Stimulated activated memory B cell treated with anti-CD40 and anti-IgM and Interleukin-4, amounts not matched to agents 10 μg/mL and 1 μg/mL and 100 μg/mL, for 72 hours (primary cell): Measurements from ENCODE around the gene RAB30.

ENCODE experiments used
- ATAC-seq: fragments of 150-1000 bp; cut with Tn5 transposase; 2 replicates; pipeline ENCODE4 v1.10.0; 2021
- H3K27ac Mint-ChIP-seq: one replicate; pipeline ENCODE4 v1.8.0; 2022; ENCODE audit warnings: mild to moderate bottlenecking, mixed read lengths
- H3K27me3 Mint-ChIP-seq: one replicate; pipeline ENCODE4 v1.8.0; 2022; ENCODE audit warnings: mixed read lengths
- H3K36me3 Mint-ChIP-seq: one replicate; pipeline ENCODE4 v1.8.0; 2022; ENCODE audit warnings: mixed read lengths
- H3K4me1 Mint-ChIP-seq: one replicate; pipeline ENCODE4 v1.8.0; 2022; ENCODE audit warnings: mixed read lengths
- H3K4me3 Mint-ChIP-seq: one replicate; pipeline ENCODE4 v1.8.0; 2022; ENCODE audit warnings: mild to moderate bottlenecking, moderate library complexity, mixed read lengths
- H3K9me3 Mint-ChIP-seq: one replicate; pipeline ENCODE4 v1.8.0; 2022; ENCODE audit warnings: mixed read lengths

RAB30 gene

GRCh38 chr11:83079820-83080219 is 8.1 kb upstream of the RAB30 start:
- H3K4me1 Mint-ChIP-seq: peaks cover 20% of the 10 kb centered on the region
- H3K4me3 Mint-ChIP-seq: no peak overlapping the region
- no peaks in the 10 kb centered on the region for H3K9me3 Mint-ChIP-seq
- H3K27ac Mint-ChIP-seq: peak overlapping the region; percentile 21
- no peak for ATAC-seq
- H3K36me3 Mint-ChIP-seq: peaks cover 10% of the 10 kb centered on the region
- H3K27me3 Mint-ChIP-seq: no peaks in the 10 kb centered on the region

GRCh38 chr11:83078269-83078668 is 6.6 kb upstream of the RAB30 start:
- Mint-ChIP-seq H3K27me3 (no peaks in the 10 kb centered on the region), H3K36me3 (peaks cover 16% of the 10 kb centered on the region), H3K4me1 (peaks cover 33% of the 10 kb centered on the region), H3K9me3 (no peaks in the 10 kb centered on the region), H3K4me3 (no peak overlapping the region), H3K27ac (peak overlapping the region; percentile 21)
- ATAC-seq: no peak

GRCh38 chr11:83073884-83074283 is 2.2 kb upstream of the RAB30 start:
- H3K4me1 Mint-ChIP-seq: peaks cover 46% of the 10 kb centered on the region
- H3K36me3 Mint-ChIP-seq: peaks cover 24% of the 10 kb centered on the region
- no peak for ATAC-seq
- H3K27me3 Mint-ChIP-seq: no peaks in the 10 kb centered on the region
- no peaks in the 10 kb centered on the region for H3K9me3 Mint-ChIP-seq
- H3K27ac Mint-ChIP-seq: no peak overlapping the region
- H3K4me3 Mint-ChIP-seq: no peak overlapping the region

GRCh38 chr11:83073258-83073657 is 1.6 kb upstream of the RAB30 start:
- Mint-ChIP-seq H3K27ac (no peak overlapping the region), H3K9me3 (no peaks in the 10 kb centered on the region), H3K36me3 (peaks cover 26% of the 10 kb centered on the region), H3K4me3 (no peak overlapping the region), H3K4me1 (peaks cover 46% of the 10 kb centered on the region), H3K27me3 (no peaks in the 10 kb centered on the region)
- ATAC-seq: no peak

- Mint-ChIP-seq H3K36me3 (peaks cover 30% of the 10 kb centered on the region), H3K4me1 (peaks cover 50% of the 10 kb centered on the region), H3K9me3 (no peaks in the 10 kb centered on the region), H3K4me3 (no peak overlapping the region), H3K27me3 (no peaks in the 10 kb centered on the region), H3K27ac (no peak overlapping the region)
- ATAC-seq: no peak
Observed at GRCh38 chr11:83072350-83073242, 899 bp upstream of the RAB30 start.

DNA sequence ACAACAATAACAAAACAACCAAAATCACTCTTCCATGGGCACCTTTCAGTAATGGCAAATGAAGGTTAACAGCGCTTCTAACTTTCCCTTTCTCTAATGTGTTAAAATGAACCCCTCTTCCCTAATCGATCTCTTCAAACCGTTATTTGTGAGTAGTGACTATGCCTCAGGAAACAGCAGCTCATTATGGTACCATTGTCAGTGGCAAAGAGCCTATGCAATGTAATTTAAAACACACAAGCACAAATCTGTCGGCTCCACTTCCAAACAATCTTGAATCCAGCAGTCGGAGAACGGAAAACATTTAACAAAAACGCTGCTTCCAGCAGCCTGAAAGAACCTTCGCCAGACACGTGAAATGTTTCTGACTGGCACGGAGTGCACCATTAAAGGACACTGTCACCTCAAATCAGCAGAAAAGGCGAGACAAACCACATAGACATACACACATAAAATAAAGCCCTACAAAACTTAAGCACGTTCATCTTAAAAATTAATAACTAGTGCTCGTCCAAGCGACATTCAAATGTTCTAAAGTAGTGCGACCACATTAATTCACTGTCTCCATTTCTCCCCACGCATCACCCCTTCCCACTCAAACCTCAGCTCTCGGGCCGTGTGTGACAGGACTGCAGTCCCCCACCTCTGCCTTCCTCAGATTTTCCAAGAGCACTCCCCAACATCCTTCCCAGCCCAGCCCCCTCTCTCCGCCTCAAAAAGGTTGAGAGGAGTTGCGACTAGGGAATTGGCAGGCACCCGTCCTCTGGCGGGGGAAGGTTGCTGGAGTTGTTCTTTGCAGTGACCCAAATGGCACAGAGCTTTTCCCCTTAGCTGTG is 748 bp downstream of the RAB30 start:
- H3K9me3 Mint-ChIP-seq: no peaks in the 10 kb centered on the region
- no peak overlapping the region for H3K27ac Mint-ChIP-seq
- no peak overlapping the region for H3K4me3 Mint-ChIP-seq
- H3K4me1 Mint-ChIP-seq: peaks cover 61% of the 10 kb centered on the region
- ATAC-seq: no peak
- H3K27me3 Mint-ChIP-seq: no peaks in the 10 kb centered on the region
- peaks cover 37% of the 10 kb centered on the region for H3K36me3 Mint-ChIP-seq

GRCh38 chr11:83070044-83070701 is 1.5 kb downstream of the RAB30 start:
- Mint-ChIP-seq H3K27ac (no peak overlapping the region), H3K4me1 (peaks cover 64% of the 10 kb centered on the region)

GRCh38 chr11:83069441-83070043 is 2.2 kb downstream of the RAB30 start:
- H3K27ac Mint-ChIP-seq: no peak overlapping the region
- peaks cover 38% of the 10 kb centered on the region for H3K36me3 Mint-ChIP-seq
- no peaks in the 10 kb centered on the region for H3K27me3 Mint-ChIP-seq
- H3K9me3 Mint-ChIP-seq: peaks cover 6% of the 10 kb centered on the region
- H3K4me3 Mint-ChIP-seq: no peak overlapping the region
- H3K4me1 Mint-ChIP-seq: peaks cover 64% of the 10 kb centered on the region
- no peak for ATAC-seq

More at GRCh38 chr11:83070044-83070701, 1.5 kb downstream of the RAB30 start:
- Mint-ChIP-seq H3K9me3 (peaks cover under 1% of the 10 kb centered on the region), H3K36me3 (peaks cover 38% of the 10 kb centered on the region), H3K4me3 (no peak overlapping the region), H3K27me3 (no peaks in the 10 kb centered on the region)
- no peak for ATAC-seq

DNA sequence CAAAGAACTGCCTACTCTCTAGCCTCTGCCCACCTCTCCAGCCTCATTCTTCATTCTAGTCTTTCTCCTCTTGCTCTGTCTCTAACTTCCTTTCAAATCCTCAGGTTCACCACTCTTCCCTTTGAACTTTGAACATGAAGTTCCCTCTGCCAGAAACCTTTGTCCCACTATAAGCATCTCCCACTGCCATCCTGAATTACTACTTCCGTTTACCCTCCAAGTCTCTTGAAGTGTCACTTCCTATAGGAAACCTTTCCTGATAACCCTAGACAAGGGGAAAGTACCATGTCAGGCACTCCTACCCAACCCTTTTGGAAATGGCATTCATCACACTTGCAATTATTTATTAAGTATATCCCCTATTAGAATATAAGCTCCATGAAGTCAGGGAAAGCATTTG is 3.1 kb downstream of the RAB30 start:
- Mint-ChIP-seq H3K9me3 (peaks cover 6% of the 10 kb centered on the region), H3K4me3 (no peak overlapping the region), H3K36me3 (peaks cover 36% of the 10 kb centered on the region), H3K27ac (no peak overlapping the region), H3K27me3 (no peaks in the 10 kb centered on the region), H3K4me1 (peaks cover 67% of the 10 kb centered on the region)
- no peak for ATAC-seq

DNA sequence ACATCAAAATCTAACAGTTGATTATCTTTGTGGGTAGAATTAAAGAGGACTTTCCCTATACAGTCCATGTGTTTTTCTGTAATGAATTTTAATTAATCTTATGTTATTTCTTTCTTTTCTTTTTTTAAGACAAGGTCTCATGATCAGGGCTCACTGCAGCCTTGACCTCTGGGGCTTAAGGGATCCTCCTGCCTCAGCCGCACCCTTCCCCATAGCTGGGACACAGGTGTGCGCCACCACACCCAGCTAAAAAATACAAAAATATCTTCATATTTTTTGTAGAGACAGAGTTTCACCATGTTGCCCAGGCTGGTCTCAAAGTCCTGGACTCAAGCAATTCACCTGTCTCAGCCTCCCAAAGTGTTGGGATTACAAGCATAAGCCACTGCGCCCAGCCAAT is 7.7 kb downstream of the RAB30 start:
- Mint-ChIP-seq H3K36me3 (peaks cover 59% of the 10 kb centered on the region), H3K4me1 (peaks cover 75% of the 10 kb centered on the region), H3K4me3 (peak overlapping the region; percentile 80), H3K9me3 (peaks cover 12% of the 10 kb centered on the region), H3K27ac (no peak overlapping the region), H3K27me3 (no peaks in the 10 kb centered on the region)
- ATAC-seq: no peak

GRCh38 chr11:83063073-83063754 is 8.5 kb downstream of the RAB30 start:
- Mint-ChIP-seq H3K4me3 (peak overlapping the region; percentile 80), H3K27me3 (no peaks in the 10 kb centered on the region), H3K9me3 (peaks cover 12% of the 10 kb centered on the region), H3K4me1 (peaks cover 75% of the 10 kb centered on the region), H3K36me3 (peaks cover 55% of the 10 kb centered on the region), H3K27ac (no peak overlapping the region)
- ATAC-seq: peak; percentile 93

DNA sequence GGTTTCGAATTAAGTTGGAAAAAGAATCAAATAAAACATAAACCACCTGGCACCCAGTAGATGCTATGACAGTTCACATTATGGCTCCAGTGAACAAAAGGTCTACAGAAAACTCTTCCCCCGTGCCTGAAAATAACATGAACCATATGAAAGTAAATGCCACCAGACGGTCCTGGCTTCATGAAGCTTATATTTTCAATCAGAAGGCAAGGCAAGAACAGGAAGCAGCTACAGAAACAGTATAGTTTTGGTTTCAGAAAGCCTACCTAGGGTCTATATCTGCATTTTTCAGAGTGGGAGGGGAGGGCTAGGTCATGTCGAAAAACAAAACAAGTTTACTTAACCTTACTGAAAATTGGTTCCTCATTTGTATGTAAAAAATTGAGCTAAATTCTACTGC is 9.8 kb downstream of the RAB30 start:
- Mint-ChIP-seq H3K36me3 (peaks cover 49% of the 10 kb centered on the region), H3K27me3 (no peaks in the 10 kb centered on the region), H3K4me3 (peak overlapping the region; percentile 80), H3K4me1 (peaks cover 69% of the 10 kb centered on the region), H3K9me3 (peaks cover 12% of the 10 kb centered on the region), H3K27ac (no peak overlapping the region)
- peak; percentile 80 for ATAC-seq

DNA sequence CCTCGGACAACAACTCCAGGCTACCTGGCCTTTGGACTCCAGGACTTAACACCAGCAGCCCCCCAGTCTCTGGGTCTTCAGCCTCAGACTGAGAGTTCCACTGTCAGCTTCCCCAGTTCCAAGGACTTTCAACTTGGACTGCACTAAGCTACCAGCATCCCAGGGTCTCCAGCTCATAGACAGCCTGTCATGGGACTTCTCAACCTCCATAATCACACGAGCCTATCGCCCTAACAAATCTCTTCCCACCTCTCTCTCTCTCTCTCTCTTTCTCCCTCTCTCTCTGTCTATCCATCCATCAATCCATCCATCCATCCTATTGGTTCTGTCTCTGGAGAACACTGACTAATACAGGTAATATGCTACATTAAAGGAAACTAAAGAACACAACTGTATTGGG is 10.7 kb downstream of the RAB30 start:
- Mint-ChIP-seq H3K4me1 (peaks cover 69% of the 10 kb centered on the region), H3K27ac (no peak overlapping the region), H3K4me3 (no peak overlapping the region)

GRCh38 chr11:83057721-83058120 is 14.0 kb downstream of the RAB30 start:
- Mint-ChIP-seq H3K36me3 (peaks cover 70% of the 10 kb centered on the region), H3K27me3 (no peaks in the 10 kb centered on the region), H3K4me3 (no peak overlapping the region), H3K27ac (peak overlapping the region; percentile 60), H3K9me3 (peaks cover 5% of the 10 kb centered on the region), H3K4me1 (peaks cover 78% of the 10 kb centered on the region)
- no peak for ATAC-seq

More for the DNA sequence above, 10.7 kb downstream of the RAB30 start:
- H3K27me3 Mint-ChIP-seq: no peaks in the 10 kb centered on the region
- H3K36me3 Mint-ChIP-seq: peaks cover 53% of the 10 kb centered on the region
- H3K9me3 Mint-ChIP-seq: peaks cover 12% of the 10 kb centered on the region
- ATAC-seq: no peak
